HG03196 (cell line): ENCODE data around the gene VANGL2.

Experiments used
- ATAC-seq: cut with Tn5 transposase; IDR thresholded peaks from one replicate; pipeline ENCODE4 v1.9.1; 2021; ENCODE audit not compliant: unreplicated experiment

The VANGL2 gene

DNA sequence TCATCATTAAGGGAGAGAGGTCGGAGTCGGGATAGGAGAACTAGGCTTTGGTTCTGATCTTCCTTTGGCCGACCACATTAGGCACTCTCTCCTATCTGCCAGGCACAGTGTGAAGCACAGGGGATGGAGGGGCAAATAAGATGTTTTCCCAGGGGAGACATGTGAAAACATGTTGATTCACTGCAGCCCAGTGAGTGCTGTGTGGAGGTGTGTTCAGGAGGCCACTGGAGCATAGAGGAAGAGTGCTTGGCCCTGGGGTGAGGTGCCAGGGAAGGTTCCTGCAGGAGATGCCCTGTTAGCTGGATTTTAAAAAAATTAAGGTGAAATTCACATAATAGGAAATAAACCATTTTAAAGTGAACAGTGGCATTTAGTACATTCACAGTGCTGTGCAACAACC is 3.7 kb downstream of the VANGL2 start:
- ATAC-seq, result no peak

DNA sequence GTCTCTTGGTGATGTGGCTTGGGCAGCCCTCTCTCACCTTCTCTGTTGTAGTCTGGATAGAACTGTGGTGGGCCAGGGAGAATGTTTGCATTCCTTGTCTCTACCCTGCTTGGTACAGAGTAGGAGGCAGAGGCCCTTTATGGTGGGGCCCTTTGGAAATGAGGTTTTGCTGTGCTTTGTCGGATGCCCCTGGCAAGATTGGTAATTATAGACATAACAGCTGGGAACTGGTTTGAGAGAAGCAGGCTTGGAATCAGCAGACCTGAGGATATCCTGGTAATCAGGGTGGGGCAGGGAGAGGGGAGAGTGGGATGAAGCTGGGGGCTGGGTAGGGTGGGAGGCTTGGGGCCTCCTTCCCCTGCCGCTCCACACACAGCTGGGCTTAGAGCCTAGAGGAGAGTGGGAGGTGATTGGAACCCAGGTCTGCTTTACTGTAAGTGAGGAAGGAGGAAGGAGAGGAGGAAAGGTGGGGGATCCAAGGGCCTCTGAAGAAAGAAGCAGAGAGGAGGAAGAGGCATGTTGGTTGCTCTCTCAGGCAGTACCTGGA is 5.0 kb downstream of the VANGL2 start:
- ATAC-seq, result no peak

DNA sequence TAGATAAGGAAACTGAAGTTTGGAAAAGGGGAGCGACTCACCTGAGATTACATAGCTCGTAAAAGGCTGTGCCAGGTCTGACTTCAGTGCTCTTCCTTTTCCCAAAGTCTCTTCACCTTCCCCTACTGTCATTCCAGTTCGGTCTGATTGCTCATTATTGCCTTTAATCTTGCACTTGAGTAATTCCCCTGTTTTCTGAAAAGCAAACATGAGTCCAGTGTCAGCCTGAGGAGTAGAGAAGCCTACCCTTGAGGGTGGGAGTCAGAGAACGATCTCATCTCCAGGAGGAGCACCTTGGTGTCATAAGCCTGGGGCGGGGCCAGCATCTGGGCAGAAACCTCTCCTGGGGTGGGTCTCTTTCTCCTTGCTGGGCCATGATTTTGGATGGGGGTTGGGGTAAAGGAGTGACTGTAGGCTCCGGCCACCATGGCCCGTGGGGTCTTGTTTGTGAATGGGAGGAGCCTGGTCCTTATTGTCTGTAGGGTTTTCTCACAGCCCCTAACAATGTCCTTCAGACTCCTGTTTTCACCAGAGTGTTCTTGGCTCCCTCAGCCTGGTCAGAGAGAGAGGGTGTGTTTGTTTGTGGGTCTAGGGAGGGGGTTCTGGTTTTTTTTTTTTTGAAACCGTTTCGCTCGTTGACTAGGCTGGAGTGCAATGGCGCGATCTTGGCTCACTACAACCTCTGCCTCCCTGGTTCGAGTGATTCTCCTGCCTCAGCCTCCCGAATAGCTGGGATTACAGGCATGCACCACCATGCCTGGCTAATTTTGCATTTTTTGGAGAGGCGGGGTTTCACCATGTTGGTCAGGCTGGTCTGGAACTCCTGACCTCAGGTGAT is 6.0 kb downstream of the VANGL2 start:
- ATAC-seq, result no peak

DNA sequence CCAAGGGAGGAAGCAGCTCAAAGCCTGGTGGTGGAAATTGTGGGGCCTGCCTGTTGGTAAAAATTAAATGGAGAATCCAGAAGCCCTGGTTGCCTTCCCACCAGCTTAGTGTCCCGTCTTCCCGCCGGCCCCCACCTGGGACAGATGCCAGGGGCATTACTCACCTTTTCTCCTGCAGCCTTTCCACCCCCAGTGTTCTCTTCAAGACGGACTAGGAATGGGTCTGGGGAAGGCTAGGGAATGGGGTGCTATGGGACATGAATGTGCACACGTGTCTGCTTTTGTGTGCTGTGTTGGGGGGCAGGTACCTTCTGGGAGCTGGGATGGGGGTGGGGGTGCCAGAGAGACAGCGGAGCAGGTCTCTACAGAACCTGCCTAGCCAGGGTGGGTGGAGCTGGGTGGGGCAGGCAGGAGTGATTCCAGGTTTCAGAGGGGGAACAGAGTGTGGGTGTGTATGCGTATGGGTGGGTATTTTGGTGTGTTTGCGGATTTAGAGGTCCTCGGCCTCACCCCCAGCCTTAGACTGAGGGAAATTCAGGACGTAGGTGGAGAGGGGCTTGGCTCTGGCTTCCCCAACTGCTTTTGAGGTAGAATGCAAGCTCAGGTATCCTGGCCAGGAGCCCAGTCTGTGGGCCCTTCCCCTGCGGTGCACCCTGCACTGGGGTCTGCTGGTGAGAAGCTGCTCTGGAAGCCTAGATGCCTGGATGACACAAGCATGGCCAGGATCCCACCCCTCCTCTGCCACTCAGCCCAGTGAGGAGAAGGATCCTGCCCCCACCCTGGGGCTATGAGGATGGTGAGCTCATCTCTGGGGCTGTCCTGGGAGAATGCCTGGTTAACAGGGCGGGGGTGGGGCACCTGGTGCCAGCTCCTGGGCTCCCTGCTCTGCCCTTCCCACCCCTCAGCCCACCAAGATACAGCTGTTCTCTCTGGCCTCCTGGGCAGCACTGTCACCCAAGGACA is 7.8 kb downstream of the VANGL2 start:
- ATAC-seq, result no peak

DNA sequence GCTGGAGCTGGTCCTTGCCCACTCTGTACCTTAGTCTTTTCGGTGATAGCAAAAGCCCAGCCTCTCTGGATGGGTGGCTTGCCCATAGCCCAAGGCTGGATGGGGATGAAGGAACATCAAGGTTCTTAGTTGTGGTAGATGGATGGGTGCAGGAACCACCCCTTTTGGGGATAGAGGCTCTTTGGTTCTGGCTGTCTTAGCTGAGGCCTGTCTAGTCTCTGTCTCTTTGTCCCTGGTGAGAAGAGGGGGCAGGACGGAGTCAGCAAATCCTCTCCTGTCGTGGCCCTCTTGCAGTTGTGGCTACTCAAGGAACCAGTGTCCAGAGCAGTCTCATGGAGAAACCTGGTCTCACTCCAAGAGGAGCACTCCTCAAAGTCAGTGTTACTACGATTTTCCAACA is 8.5 kb downstream of the VANGL2 start:
- no peak for ATAC-seq

DNA sequence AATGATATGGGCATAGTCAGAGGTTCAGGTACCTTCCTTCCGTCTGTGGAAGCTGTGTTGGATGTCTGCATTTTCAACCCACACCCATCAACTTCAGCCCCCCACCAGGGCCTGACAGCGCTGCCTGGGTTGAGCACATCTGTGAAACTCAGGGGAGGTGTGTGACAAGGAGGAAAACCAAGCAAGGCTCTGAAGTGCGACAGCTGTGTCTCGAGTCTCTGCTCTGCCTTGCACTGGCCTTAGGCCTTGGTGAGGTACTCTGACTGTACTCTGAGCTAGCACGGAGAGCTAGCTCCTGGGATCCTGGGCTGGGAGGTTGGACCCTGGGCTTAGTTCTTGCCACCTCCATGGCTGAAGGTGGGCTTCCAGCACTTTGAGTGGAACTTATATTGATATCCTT is 9.1 kb downstream of the VANGL2 start:
- ATAC-seq, result no peak

DNA sequence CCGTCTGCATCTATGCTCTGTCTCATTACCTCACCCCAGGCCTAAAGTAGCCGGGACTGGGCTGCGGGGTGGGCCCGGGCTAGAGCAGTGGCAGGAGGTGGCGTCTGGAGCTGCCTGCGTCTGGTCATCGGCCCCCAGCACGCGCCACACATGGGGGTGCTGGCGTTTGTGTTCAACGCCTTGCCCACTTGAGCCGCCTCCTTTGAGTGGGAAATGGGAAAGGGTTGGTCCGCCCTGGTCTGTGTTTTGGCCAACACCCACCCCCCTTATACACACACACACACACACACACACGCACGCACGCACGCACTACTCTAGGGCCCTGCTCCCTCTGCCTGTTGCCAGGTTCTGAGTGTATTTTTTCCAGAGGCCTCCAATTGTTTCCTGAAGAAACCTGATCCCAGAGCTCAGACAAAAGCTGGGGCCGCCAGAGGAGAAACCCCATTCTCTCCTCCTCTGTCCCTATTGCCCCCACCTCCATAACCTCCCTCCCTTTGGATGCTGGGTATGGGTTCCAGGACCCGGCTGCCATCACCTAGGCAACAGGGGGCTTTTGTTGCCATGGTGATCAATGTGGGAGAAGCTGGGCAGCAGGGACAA is 10.1 kb downstream of the VANGL2 start:
- no peak for ATAC-seq

DNA sequence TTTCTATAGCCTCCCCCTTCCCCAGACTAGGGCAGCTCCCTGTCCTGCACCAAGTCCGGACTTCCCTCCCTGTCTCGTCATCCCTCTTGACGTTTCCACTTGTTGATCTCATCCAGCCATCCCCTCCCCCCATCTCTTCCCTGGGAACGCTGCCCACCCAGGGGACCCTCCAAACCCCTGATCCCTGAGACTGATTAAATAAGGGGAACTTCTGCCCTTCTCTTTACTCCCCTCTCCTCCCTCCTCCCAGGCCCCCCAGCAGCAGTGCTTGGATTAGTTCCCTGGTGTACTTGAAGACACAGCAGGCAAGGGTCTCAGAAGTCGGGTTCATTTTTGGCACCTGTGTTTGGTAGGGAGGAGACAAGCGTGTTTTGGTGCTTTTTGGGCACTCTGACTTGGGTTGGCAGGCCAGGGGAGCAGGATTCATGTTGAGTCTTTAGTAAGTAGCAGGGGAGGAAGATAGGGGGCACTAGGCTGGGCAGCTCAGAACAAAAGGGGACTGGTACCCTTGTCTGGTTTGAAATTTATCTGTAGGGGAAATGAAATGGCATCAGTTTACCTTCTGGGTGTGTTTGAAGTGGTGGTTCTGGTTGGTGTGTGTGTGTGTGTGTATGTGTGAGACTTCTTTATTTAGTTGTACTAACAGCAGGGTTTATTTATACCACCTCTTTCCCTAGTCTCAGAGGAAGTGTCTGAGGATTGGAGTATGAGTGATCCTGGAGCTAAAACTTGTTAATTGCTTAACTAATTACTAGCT is 11.1 kb downstream of the VANGL2 start:
- no peak for ATAC-seq

DNA sequence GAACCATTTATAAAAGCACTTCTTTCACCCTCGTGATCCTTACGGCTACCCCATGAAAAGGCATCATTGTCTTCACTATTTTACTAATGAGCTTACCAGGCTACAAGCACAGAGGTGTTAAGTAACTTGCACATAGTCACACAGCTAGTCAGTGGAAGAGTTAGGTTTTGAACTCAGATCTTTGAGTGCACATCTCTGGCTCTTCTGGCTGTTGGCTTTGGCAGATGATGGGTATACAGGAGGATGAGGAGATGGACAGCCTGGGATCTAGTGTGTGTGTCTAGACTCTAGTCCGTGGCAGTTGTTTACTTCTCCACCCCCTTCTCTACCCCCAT is 11.6 kb downstream of the VANGL2 start:
- ATAC-seq, result no peak

DNA sequence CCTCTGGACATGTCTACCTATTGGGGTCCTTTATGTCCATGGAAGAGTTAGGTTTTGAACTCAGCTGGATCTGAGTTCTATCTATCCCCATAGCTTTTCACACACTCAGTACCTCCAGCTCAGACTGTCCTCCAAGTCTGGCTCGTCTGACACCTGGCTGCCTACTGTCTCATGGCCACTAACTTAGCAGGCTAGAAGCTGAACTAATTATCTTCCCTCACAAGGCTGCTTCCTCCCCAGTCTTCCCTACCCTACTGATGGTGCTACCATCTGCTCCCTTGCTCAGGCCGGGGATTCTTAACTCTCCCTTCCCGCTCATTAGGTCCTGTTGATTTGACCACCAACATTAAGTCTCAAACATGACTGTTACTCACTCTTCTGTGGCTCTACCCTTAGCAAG is 13.4 kb downstream of the VANGL2 start:
- ATAC-seq, result no peak

DNA sequence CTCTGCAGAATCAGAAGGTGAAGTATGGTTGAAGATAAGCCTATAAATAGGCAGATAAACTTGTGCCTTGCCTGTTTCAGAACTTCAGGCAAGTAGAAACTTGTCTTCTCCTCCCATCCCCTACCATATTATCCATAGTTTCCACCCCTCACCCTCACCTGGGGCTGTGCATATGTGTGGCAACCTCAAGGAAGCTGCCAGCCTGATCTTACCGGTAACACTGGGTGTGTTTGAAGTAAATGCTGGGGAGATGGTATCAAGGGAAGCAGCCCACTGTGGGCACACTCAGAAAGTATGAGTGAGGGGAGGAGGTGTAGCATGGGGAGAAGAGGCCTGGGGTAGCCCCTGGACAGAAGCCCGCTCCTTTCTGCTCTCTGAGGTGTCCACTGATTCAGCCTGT is 14.5 kb downstream of the VANGL2 start:
- ATAC-seq, result no peak

DNA sequence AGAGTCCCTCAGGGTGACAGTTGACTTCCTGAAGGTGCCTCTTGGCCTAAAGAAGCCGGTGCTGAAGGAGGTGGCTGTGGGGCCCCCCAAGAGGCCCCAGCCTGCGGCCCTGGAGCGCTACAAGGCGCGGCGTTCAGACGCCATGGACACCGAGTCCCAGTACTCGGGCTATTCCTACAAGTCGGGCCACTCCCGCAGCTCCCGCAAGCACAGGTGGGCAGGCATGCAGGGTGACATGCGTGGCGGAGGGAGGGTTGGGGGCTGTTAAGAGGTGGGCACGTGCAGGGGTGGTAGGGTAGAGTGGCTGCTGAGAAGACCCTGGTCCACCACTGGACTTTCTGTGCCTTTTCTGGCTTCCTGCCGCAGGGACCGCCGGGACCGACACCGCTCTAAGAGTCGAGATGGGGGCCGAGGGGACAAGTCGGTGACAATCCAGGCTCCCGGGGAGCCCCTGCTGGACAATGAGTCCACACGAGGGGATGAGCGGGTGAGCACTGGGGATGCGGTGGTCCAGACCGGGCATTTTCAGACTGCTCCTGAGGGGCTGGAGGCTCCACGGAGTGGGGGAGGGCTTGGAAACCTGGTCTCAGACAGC is 15.4 kb downstream of the VANGL2 start:
- no peak for ATAC-seq

DNA sequence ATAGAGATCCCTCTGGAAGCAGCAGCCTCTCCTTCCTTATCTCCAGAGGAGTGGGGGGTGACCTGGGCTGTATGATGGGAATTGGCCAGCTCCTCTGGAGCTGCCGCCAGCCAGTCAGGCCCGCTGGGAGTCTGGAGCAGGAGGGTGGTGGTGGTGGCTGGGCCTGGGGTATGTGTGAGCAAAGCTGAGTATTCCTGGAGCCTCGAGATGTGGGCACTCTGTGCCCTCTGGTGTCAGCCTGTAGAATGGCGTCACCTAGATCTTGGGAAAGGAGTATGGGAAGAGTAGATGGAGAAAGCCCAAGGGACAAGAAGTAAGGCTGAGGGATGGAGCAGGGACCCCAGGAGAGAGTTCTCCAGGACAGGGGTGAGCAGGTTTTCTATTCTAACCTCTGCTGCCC is 16.0 kb downstream of the VANGL2 start:
- no peak for ATAC-seq

DNA sequence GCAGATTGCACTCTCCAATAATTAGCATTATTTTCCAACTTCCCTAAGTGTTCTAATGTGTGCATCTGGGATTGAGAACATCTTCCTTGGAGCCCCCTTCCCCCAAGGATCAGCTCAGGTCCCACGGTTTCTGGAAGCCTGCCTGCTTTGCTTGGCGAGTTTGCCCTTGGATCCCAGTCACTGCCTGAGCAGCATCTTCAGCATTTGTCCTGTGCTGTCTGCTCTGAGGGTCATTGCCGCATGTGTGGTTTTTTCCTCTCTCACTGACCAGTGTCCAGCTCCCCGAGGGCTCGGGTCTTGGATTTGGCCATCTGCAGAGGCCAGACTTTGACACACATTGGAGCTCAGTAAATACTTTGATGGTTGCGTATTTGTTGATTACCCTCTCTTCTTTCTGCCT is 18.1 kb downstream of the VANGL2 start:
- ATAC-seq, result no peak

DNA sequence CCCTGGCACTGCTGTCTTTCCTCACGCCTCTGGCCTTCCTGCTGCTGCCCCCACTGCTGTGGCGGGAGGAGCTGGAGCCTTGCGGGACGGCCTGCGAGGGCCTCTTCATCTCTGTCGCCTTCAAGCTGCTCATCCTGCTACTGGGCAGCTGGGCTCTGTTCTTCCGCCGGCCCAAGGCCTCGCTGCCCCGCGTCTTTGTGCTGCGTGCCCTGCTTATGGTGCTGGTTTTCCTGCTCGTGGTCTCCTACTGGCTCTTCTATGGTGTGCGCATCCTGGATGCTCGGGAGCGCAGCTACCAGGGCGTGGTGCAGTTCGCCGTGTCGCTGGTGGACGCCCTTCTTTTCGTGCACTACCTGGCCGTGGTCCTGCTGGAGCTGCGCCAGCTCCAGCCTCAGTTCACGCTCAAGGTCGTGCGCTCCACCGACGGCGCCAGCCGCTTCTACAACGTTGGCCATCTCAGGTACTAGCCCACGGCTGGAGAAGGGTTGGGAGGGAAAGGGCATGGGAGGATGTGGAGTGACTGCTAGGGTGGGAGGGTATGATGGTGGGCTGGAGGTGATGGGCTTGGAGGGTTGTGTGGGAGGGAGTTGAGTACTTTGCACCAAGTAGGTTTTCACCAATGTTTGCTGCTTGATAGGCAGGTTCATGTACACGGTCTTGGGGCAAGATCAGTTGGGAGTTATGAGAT is 18.9 kb downstream of the VANGL2 start:
- no peak for ATAC-seq

DNA sequence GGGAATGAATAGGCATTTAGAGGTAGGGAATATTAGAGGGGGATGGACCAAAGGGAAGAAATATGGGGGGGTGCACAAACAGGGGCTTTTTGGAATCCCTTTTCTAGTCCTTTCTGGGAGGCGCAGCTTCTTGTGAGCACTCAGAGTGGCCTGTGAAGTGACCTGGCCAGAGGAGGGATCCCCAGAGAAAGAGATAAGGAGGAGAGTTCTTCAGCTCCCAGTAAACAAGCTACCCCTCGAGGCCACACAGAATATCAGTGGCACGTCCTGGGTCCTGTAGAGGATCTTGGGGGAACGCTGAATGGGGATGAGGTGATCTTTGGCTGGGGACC is 19.4 kb downstream of the VANGL2 start:
- no peak for ATAC-seq

DNA sequence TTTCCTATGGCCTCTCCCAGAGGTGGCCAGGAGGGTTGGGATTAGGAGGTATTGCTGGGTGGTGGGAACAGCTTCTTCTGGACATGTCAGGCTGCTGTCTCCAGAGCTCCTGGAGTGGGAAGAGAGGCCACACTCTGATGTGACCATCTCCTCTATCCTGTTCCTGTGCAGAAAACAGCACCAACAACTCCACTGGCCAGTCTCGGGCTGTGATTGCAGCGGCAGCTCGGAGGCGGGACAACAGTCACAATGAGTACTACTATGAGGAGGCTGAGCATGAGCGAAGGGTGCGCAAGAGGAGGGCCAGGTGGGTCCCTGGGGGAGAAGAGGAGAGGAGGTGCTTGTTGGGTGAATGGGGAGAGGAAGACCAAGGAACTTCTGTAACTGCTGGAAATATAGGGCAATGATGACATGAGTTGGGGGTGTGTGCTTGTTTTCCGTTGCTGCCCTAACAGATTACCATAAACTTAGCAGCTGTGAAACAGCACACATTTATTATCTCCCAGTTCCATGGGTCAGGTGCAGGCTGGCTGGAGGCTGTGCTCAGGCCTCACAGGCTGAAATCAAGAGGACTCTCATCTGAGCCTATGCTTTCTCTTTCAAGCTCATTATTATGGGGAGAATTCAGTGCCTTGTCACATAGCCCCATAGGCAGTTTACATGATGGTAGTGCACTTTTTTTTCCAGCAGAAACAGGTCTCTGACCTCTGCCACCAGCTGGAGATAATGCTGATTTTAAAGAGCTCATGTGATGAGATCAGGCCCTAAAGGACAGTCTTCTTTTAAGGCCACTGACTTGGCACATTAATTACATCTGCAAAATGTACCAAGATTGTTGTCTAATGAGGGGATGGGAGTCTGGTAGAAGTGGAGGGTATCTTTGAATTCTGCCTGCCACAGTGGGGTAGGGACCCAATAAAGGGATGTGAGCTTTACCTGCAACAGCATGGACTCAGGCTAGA is 20.8 kb downstream of the VANGL2 start:
- ATAC-seq, result no peak

DNA sequence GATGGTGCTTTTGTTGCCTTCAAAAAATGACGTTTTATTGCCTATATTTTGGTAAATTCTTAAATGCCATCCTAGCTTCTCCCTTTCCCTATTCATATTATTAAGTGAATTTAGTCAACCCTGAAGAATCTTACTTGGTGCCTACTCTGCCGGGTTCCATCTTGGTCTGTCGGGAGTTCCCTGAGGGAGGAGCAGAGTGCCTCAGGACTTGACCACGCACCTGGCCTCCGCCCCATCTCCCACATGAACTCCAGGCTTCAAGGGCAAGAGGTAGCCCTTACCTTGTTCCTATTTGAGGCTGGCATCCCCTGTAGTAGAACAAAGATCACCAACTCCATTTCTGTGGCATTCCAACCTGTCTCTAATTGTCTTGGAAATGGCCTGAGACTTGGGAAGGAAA is 21.5 kb downstream of the VANGL2 start:
- ATAC-seq, result no peak

DNA sequence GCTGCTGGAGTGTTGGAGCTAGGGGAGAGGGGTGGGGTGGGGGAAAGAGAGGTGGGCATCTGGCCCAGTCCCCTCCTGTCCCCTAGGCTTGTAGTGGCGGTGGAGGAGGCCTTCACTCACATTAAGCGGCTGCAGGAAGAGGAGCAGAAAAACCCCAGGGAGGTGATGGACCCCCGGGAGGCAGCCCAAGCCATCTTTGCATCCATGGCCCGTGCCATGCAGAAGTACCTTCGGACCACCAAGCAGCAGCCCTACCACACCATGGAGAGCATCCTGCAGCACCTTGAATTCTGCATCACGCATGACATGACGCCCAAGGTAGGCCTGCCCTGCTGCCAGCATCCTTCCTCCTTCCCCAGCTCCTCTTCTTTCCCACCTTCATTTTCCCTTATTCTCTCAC is 23.6 kb downstream of the VANGL2 start:
- ATAC-seq, result no peak
